AG10803 (cell line): ENCODE results near the gene MAPT.
A peak's percentile ranks its signal among the peaks of the same experiment; 100 is the strongest.

Experiments
- DNase-seq: peaks from one replicate; pipeline ENCODE4 v3.0.0; 2010; ENCODE audit warnings: low read depth
- H3K4me3 ChIP-seq: 2 replicates; pipeline ENCODE4 v1.5.1; 2011; ENCODE audit warnings: mild to moderate bottlenecking, low read length, control low read depth
- TF ChIP-seq, protein P1 (sequence below): conservative IDR thresholded peaks from 2 replicates; pipeline ENCODE4 v1.5.1; 2011; ENCODE audit warnings: mild to moderate bottlenecking, low read length, control low read depth, inconsistent platforms

Gene MAPT

DNA sequence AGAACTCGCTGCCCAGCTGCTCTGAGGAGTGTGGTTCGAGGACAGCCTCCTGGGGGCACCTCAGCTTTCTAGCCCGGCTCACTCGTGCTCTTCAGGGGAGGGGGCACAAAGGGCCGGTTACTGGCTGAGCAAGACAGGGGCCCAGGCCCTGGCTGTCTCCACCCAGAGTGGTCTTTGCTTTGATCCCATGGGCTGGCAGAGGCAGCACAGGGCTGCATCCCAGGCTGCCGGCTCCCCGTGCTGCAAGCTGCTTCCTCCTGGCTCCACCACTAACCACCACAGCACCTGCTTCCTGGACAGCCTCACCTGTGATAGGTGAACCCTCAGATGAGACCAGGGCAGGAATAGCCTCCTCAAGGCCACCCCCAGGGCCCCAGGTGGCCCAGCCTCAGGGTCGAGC lies 42.9 kb upstream of the MAPT start:
- no peak for DNase-seq
- H3K4me3 ChIP-seq: no peak overlapping the region
- TF ChIP-seq, protein P1, sequence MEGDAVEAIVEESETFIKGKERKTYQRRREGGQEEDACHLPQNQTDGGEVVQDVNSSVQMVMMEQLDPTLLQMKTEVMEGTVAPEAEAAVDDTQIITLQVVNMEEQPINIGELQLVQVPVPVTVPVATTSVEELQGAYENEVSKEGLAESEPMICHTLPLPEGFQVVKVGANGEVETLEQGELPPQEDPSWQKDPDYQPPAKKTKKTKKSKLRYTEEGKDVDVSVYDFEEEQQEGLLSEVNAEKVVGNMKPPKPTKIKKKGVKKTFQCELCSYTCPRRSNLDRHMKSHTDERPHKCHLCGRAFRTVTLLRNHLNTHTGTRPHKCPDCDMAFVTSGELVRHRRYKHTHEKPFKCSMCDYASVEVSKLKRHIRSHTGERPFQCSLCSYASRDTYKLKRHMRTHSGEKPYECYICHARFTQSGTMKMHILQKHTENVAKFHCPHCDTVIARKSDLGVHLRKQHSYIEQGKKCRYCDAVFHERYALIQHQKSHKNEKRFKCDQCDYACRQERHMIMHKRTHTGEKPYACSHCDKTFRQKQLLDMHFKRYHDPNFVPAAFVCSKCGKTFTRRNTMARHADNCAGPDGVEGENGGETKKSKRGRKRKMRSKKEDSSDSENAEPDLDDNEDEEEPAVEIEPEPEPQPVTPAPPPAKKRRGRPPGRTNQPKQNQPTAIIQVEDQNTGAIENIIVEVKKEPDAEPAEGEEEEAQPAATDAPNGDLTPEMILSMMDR: no peak

DNA sequence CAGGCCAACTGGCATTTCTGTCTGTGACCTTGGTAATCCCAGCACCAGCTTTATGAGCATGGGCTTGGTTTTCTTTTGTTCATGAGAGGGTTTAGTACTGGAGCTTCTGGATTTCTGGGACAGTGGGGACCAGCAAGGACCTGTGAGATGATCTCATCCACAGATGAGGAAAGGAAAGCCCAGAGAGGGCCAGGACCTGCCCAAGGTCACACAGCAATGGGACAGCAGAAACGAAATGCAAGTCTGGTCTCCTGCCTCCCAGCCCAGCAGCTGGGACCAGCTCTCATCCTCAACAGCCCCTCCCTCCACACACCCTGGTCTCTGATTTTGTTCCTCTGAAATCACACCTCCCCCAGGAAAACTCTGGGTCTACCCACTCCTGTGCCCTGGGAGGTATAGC lies 42.5 kb upstream of the MAPT start:
- no peak overlapping the region for H3K4me3 ChIP-seq
- DNase-seq: no peak
- TF ChIP-seq, protein P1: no peak

DNA sequence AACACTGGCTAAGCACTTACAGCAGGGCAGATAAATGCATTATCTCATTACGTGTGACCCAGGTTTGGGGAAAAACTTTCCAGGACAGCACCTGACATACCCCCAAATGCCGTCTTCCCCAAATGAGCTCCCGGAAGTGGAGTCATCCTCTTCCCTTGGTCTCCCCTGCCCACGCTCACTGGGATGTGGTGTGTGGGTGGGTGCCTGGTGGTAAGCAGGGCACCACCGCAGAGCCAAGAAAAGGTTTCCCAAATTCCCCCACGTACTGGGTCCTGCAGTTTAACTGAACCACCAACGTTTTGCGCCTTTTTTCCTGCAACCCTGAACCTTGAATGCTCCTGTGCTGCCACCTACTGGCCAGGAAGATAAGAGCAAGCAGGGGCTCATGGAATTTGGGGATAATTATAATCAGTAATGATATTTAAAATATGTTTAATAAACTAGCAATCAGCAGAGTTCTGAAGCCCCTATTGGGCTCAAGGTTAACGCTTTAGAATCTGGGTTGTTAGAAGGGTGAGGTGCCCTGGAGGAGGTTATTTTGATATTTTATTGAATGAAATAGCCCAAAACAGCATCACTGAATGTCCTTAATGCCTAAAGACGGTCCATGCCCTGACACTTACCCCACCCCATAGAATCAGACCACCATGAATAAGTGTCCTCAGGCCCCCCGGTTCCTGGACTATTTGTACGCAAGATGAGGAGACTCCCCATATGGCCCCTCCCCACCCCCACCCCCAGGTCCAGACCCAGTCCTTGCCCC lies 41.6 kb upstream of the MAPT start:
- no peak overlapping the region for H3K4me3 ChIP-seq
- peak; percentile 48 for DNase-seq
- TF ChIP-seq, protein P1: peak; percentile 93

DNA sequence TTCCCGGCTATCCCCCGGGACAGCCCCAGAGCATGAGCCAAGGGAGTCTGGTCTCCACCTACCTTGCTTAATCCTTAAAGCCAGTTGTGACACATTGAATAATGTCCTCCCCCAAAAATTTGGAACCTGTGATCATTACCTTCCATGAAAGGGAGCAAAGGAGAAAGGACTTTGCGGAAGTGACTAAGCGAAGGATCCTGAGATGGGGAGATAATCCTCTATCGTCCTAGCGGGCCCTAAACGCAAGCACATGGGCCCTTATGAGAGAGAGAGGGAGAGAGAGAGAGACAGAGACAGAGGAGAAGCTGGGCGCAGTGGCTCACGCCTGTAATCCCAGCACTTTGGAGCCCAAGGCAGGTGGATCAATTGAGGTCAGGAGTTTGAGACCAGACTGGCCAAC lies 40.1 kb upstream of the MAPT start:
- DNase-seq: no peak
- TF ChIP-seq, protein P1: no peak
- no peak overlapping the region for H3K4me3 ChIP-seq

DNA sequence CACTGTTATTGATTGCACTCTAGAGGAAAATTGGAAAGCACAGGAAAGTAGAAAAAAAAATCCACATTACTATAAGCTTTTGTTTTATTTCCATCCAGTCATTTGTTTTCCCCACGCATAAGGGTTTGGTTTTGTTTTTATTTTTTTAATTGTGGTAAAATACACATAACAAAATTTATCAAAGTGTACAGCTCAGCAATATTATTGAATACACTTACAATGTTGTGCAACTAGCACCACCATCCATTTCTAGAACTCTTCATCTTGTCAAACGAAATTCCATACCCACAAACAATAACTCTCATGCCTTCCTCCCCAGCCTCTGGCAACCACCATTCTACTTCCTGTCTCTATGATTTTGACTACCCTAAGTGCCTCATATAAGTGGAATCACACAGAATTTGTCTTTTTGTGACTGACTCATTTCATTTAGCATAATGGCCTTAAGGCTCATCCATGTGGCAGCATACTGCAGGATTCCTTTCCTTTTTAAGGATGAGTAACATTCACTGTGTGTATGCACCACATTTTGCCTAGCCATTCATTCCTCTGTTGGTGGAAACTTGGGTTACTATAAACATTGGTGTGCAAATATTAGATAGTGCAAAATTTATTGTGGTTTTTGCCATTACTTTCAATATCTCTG lies 38.5 kb upstream of the MAPT start:
- DNase-seq: no peak
- H3K4me3 ChIP-seq: no peak overlapping the region
- TF ChIP-seq, protein P1: no peak

DNA sequence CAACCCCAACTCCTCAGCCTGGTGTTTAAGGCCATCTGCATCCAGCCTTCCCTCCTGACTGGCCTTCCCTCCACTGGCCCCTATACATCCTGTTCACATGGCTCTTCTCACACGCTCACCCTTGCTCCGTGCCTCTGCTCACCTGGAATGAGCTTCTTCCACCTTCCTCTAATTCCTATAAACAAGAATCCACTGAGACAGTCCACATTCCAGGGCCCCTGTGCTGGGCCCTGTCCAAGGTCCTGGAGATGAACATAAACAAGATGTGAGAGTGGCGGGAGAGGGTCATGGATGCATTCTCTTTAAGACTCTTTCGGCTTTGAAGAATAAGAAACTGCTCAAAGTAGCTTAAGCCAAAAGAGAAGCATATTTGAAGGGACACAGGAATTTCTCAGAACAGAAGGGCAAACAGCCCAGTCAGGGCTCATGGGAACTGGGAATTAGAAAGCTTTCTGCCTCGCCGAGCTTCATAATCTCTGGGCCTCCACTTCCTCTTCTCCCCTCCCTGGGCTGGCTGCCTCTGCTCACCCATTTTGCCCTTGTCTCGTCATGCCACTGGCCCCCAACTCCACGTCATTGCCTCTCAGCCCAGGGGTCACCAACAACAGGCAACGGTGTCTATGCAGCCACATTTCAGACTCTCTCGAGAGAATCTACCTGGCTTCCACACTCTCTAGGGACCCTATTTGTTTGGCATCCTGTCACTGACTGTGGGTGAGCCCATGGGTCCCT lies 36.2 kb upstream of the MAPT start:
- DNase-seq: peak; percentile 9

More for the DNA sequence above, 36.2 kb upstream of the MAPT start:
- no peak overlapping the region for H3K4me3 ChIP-seq
- TF ChIP-seq, protein P1: no peak
